ENCODE results near the gene SPOCK1. TPM values are rescaled to one million over a fixed set of nuclear protein-coding genes. Genes with fewer than 3 reads are reported as not detected.
"Not testable (repeated sequence)": the region's sequence is repeated elsewhere in the genome, so short reads cannot be mapped to it uniquely, and the experiment has no call there.

SPOCK1 gene
- total RNA-seq, 1 donor, result 231 TPM

DNA sequence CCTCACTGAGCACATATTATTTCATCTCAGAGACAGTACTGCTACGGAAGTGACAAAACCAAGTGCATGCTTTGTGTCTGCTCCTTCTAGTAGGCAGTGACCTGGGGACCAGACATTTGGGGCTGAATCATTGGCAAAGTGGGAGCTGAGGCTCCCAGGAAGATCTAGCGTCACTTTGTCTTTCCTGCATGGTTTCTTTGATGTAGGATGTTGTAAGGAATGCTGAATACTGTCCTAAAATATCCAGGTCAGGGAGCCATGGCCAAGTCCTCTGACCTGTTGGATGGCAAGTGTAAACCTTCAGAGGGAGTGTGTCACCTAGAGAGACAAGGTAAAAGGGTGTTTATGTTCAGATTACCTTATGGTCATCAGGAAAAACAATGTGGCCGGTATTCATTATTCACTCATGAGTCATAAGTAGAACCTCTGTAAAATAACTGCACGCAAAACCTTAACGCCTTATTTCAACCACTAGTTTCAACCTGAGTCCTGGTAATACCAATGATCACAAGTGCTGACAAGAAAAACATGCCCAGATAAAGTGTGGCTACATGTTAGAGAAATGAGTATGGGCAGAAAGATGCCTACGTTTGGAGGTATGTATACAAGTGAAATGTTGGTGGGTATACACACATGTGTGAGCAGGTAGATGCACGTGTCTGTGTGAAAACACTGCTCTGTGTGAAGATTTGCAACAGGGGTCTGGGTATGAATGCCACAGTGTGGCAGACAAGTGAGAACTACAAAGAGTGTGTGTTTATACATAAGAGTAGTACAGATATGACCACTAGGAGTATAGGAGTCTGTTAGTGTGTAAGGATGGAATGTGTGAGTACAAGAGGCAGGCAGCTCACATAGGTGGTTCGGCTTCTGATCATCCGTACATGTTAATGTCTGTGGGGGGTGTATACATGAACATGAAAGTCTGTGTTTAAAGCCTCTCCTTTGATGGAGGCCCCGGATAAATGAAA is 263.9 kb downstream of the SPOCK1 start:
- TF ChIP-seq, protein P1, sequence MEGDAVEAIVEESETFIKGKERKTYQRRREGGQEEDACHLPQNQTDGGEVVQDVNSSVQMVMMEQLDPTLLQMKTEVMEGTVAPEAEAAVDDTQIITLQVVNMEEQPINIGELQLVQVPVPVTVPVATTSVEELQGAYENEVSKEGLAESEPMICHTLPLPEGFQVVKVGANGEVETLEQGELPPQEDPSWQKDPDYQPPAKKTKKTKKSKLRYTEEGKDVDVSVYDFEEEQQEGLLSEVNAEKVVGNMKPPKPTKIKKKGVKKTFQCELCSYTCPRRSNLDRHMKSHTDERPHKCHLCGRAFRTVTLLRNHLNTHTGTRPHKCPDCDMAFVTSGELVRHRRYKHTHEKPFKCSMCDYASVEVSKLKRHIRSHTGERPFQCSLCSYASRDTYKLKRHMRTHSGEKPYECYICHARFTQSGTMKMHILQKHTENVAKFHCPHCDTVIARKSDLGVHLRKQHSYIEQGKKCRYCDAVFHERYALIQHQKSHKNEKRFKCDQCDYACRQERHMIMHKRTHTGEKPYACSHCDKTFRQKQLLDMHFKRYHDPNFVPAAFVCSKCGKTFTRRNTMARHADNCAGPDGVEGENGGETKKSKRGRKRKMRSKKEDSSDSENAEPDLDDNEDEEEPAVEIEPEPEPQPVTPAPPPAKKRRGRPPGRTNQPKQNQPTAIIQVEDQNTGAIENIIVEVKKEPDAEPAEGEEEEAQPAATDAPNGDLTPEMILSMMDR (IDR thresholded peaks at IDR 0.05; ENCODE audit: extremely low read depth, low read depth, low read length), result no peak

DNA sequence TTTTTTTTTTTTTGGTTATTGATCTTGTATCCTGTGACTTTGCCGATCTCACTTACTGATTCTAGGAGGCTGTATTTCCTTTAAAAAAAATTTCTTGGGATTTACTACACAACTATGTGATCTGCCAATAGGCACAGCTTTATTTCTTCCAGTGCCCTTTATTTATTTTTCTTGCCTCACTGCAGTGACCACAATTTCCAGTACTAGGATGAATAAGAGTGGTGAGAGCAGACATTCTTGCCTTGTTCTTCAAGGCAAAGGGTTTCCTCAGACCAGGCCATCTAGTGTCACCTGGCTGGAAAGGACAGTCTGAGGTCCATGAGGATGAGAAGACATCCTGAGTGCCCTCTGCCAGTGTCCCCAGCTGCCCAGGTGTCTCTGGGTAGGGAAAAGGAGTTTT is 265.4 kb downstream of the SPOCK1 start:
- H3K36me3 ChIP-seq (ENCODE audit: insufficient read depth, low read length), result no peaks in the 10 kb centered on the region
- H3K4me1 ChIP-seq (ENCODE audit: insufficient read depth, low read length), result no peaks in the 10 kb centered on the region
- H3K4me2 ChIP-seq (ENCODE audit: insufficient read depth, low read length), result no peak overlapping the region
- TF ChIP-seq, protein P1 (IDR thresholded peaks at IDR 0.05; ENCODE audit: extremely low read depth, low read depth, low read length), result no peak
- no peak overlapping the region for H3K27ac ChIP-seq (ENCODE audit: low read depth, low read length)
- no peaks in the 10 kb centered on the region for H3K9me3 ChIP-seq (ENCODE audit: low read depth, low read length)
- no peaks in the 10 kb centered on the region for H3K27me3 ChIP-seq (ENCODE audit: insufficient read depth, low read length)
- peaks cover 23% of the 10 kb centered on the region for H4K20me1 ChIP-seq (ENCODE audit: insufficient read depth, low read length)
- no peak overlapping the region for H3K4me3 ChIP-seq (ENCODE audit: insufficient read depth, low read length)
- H3K79me2 ChIP-seq (ENCODE audit: insufficient read depth, low read length), result no peaks in the 10 kb centered on the region
- no peak for DNase-seq (ENCODE audit: insufficient read length, low spot score, missing footprints)
- H2AFZ ChIP-seq (ENCODE audit: low read length), result no peak overlapping the region

More for the DNA sequence above, 263.9 kb downstream of the SPOCK1 start:
- DNase-seq (ENCODE audit: insufficient read length, low spot score, missing footprints), result no peak
- Histone ChIP-seq H3K36me3 (ENCODE audit: insufficient read depth, low read length) (no peaks in the 10 kb centered on the region), H3K4me3 (ENCODE audit: insufficient read depth, low read length) (no peak overlapping the region), H3K9me3 (ENCODE audit: low read depth, low read length) (no peaks in the 10 kb centered on the region), H3K79me2 (ENCODE audit: insufficient read depth, low read length) (no peaks in the 10 kb centered on the region), H4K20me1 (ENCODE audit: insufficient read depth, low read length) (peaks cover 20% of the 10 kb centered on the region), H2AFZ (ENCODE audit: low read length) (no peak overlapping the region), H3K4me1 (ENCODE audit: insufficient read depth, low read length) (no peaks in the 10 kb centered on the region), H3K4me2 (ENCODE audit: insufficient read depth, low read length) (no peak overlapping the region), H3K27me3 (ENCODE audit: insufficient read depth, low read length) (no peaks in the 10 kb centered on the region), H3K27ac (ENCODE audit: low read depth, low read length) (no peak overlapping the region)

DNA sequence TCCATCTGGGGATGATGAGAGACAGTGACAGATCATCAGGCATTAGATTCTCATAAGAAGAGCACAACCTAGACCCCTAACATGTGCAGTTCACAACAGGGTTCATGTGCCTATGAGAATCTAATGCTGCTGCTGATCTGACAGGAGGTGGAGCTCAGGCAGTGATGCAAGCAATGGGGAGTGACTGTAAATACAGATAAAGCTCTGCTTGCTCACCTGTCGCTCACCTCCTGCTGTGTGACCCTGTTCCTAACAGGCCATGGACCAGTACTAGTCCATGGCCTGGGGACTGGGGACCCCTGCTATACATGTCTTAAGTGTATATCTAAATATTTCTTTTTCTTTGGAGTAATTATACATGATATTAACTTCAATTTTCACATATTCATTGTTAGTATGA is 265.8 kb downstream of the SPOCK1 start:
- not testable (repeated sequence) for H3K4me1 ChIP-seq (ENCODE audit: insufficient read depth, low read length); DNase-seq (ENCODE audit: insufficient read length, low spot score, missing footprints); H3K4me2 ChIP-seq (ENCODE audit: insufficient read depth, low read length); H3K27me3 ChIP-seq (ENCODE audit: insufficient read depth, low read length); H3K79me2 ChIP-seq (ENCODE audit: insufficient read depth, low read length); H3K9me3 ChIP-seq (ENCODE audit: low read depth, low read length); H3K36me3 ChIP-seq (ENCODE audit: insufficient read depth, low read length); H3K4me3 ChIP-seq (ENCODE audit: insufficient read depth, low read length); H2AFZ ChIP-seq (ENCODE audit: low read length); H3K27ac ChIP-seq (ENCODE audit: low read depth, low read length)
- peaks cover 20% of the 10 kb centered on the region for H4K20me1 ChIP-seq (ENCODE audit: insufficient read depth, low read length)

DNA sequence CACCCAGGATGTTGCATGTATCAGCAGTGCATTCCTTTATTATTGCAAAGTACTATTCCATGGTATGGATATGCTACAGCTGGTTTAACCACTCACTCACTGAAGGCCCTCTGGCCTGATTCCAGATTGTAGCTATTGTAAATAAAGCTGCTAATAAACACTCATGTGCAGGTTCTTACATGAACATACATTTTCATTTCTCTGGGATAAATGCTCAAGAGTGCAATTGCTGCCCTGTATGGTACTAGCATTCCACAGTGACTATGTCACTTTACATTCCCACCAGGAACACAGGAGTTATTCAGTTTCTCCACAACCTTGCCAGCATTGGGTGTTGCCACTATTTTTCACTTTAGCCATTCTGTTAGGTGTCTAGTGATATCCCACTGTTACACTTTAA is 267.6 kb downstream of the SPOCK1 start:
- Histone ChIP-seq H3K4me2 (ENCODE audit: insufficient read depth, low read length) (no peak overlapping the region), H2AFZ (ENCODE audit: low read length) (no peak overlapping the region)

More for the DNA sequence above, 267.6 kb downstream of the SPOCK1 start:
- Histone ChIP-seq H3K4me1 (ENCODE audit: insufficient read depth, low read length) (no peaks in the 10 kb centered on the region), H3K9me3 (ENCODE audit: low read depth, low read length) (no peaks in the 10 kb centered on the region), H3K79me2 (ENCODE audit: insufficient read depth, low read length) (no peaks in the 10 kb centered on the region), H3K27ac (ENCODE audit: low read depth, low read length) (no peak overlapping the region), H3K4me3 (ENCODE audit: insufficient read depth, low read length) (no peak overlapping the region), H3K27me3 (ENCODE audit: insufficient read depth, low read length) (no peaks in the 10 kb centered on the region), H4K20me1 (ENCODE audit: insufficient read depth, low read length) (peaks cover 11% of the 10 kb centered on the region), H3K36me3 (ENCODE audit: insufficient read depth, low read length) (no peaks in the 10 kb centered on the region)
- no peak for DNase-seq (ENCODE audit: insufficient read length, low spot score, missing footprints)
- TF ChIP-seq, protein P1 (IDR thresholded peaks at IDR 0.05; ENCODE audit: extremely low read depth, low read depth, low read length), result no peak
